G401 (cell line): Measurements from ENCODE around the gene FBLN5. TPM values are rescaled to one million over a fixed set of nuclear protein-coding genes. Genes with fewer than 3 reads are reported as not detected.

Experiments
- DNase-seq: peaks from one replicate; pipeline ENCODE4 v3.0.0-alpha.2; 2015; ENCODE audit warnings: low spot score
- in situ Hi-C: cut with HindIII; loops from 2 replicates; pipeline ENCODE4 v1.10.0; 2016; ENCODE audit warnings: low sequenced_read_pairs, mixed read lengths
- total RNA-seq: library from RNA; depleted of rRNA; stranded (reverse); fragments of >200 nt; shearing (Covaris generic); gene quantifications from 2 replicates; pipeline ENCODE4 v1.2.3, GENCODE V29; 2014; rRNA removed

Gene FBLN5
- total RNA-seq, 1 experiment from 2014 or later: 1.3 TPM

GRCh38 chr14:91844029-91844428 is 103.5 kb downstream of the FBLN5 start:
- DNase-seq: no peak
- in situ Hi-C loops: no loop called here

- in situ Hi-C loops: no loop called here
Measured at GRCh38 chr14:91843437-91843836, 104.1 kb downstream of the FBLN5 start.

GRCh38 chr14:91841065-91841464 is 106.4 kb downstream of the FBLN5 start:
- no peak for DNase-seq

More at GRCh38 chr14:91843437-91843836, 104.1 kb downstream of the FBLN5 start:
- DNase-seq: no peak

GRCh38 chr14:91839749-91840148 is 107.7 kb downstream of the FBLN5 start:
- no peak for DNase-seq
- in situ Hi-C loops: no loop called here

More at GRCh38 chr14:91841065-91841464, 106.4 kb downstream of the FBLN5 start:
- in situ Hi-C loops: no loop called here

- in situ Hi-C loops: no loop called here
- DNase-seq: no peak
Measured at GRCh38 chr14:91837076-91837475, 110.4 kb downstream of the FBLN5 start.

GRCh38 chr14:91835920-91836843 is 111.3 kb downstream of the FBLN5 start:
- in situ Hi-C loops: no loop called here
- DNase-seq: no peak

- no peak for DNase-seq
- in situ Hi-C loops: no loop called here
Measured at GRCh38 chr14:91835197-91835919, 112.1 kb downstream of the FBLN5 start.

GRCh38 chr14:91834571-91834970 is 112.9 kb downstream of the FBLN5 start:
- in situ Hi-C loops: no loop called here
- no peak for DNase-seq

GRCh38 chr14:91831337-91831736 is 116.2 kb downstream of the FBLN5 start:
- in situ Hi-C loops: no loop called here
- DNase-seq: no peak

- no peak for DNase-seq
- in situ Hi-C loops: no loop called here
Measured at GRCh38 chr14:91830777-91831176, 116.7 kb downstream of the FBLN5 start.

GRCh38 chr14:91829511-91829910 is 118.0 kb downstream of the FBLN5 start:
- in situ Hi-C loops: no loop called here
- no peak for DNase-seq

GRCh38 chr14:91827746-91828145 is 119.7 kb downstream of the FBLN5 start:
- in situ Hi-C loops: no loop called here

More at GRCh38 chr14:91827746-91828145, 119.7 kb downstream of the FBLN5 start:
- DNase-seq: no peak

Other genes starting within 250 kb of the FBLN5 start
- gene CATSPERB, start 215.6 kb downstream of the FBLN5 start, total RNA-seq: not detected in 2 replicates
- not detected in 2 replicates for gene TC2N, start 80.2 kb downstream of the FBLN5 start, total RNA-seq
- gene TRIP11, start 92.4 kb upstream of the FBLN5 start, total RNA-seq: 8.8 and 12.4 TPM in 2 replicates
- gene ATXN3, start 158.9 kb upstream of the FBLN5 start, total RNA-seq: 26.8 and 40.9 TPM in 2 replicates
- gene NDUFB1, start 174.0 kb upstream of the FBLN5 start, total RNA-seq: 367 and 480 TPM in 2 replicates
- gene CPSF2, start 174.3 kb upstream of the FBLN5 start, total RNA-seq: 69.4 and 75.7 TPM in 2 replicates